Stimulated activated CD8-positive, alpha-beta memory T cell treated with anti-CD3 and anti-CD28 coated beads, Interleukin-15, amount 100 ng/mL, for 1 hour (primary cell): ENCODE data around the gene GPR132.
"Not testable (repeated sequence)": the region's sequence is repeated elsewhere in the genome, so short reads cannot be mapped to it uniquely, and the experiment has no call there.

Experiments used
- DNase-seq: peaks from one replicate; pipeline ENCODE4 v3.0.0-alpha.2; 2020; ENCODE audit warnings: low read depth

Gene GPR132

GRCh38 chr14:105091517-105092170 is 26.4 kb upstream of the GPR132 start:
- DNase-seq = no peak

GRCh38 chr14:105091054-105091516 is 25.9 kb upstream of the GPR132 start:
- DNase-seq = no peak

GRCh38 chr14:105090493-105091053 is 25.3 kb upstream of the GPR132 start:
- peak; percentile 78 for DNase-seq

- no peak for DNase-seq
Measured at GRCh38 chr14:105089746-105090492, 24.7 kb upstream of the GPR132 start.

- DNase-seq = no peak
Measured at GRCh38 chr14:105088812-105089745, 23.8 kb upstream of the GPR132 start.

- no peak for DNase-seq
Measured at GRCh38 chr14:105087963-105088811, 23.0 kb upstream of the GPR132 start.

GRCh38 chr14:105087308-105087962 is 22.2 kb upstream of the GPR132 start:
- DNase-seq = no peak

GRCh38 chr14:105086833-105087307 is 21.6 kb upstream of the GPR132 start:
- DNase-seq = peak; percentile 68

GRCh38 chr14:105085766-105086165 is 20.5 kb upstream of the GPR132 start:
- no peak for DNase-seq

- DNase-seq = no peak
Measured at GRCh38 chr14:105084741-105085571, 19.7 kb upstream of the GPR132 start.

- DNase-seq = no peak
Measured at GRCh38 chr14:105083926-105084685, 18.9 kb upstream of the GPR132 start.

- no peak for DNase-seq
Measured at GRCh38 chr14:105082703-105083102, 17.5 kb upstream of the GPR132 start.

- DNase-seq = not testable (repeated sequence)
Measured at GRCh38 chr14:105081473-105081872, 16.2 kb upstream of the GPR132 start.

- DNase-seq = no peak
Measured at GRCh38 chr14:105080161-105080560, 14.9 kb upstream of the GPR132 start.

- no peak for DNase-seq
Measured at GRCh38 chr14:105078294-105078693, 13.1 kb upstream of the GPR132 start.

GRCh38 chr14:105077649-105077995 is 12.4 kb upstream of the GPR132 start:
- DNase-seq = no peak

- no peak for DNase-seq
Measured at GRCh38 chr14:105076805-105077648, 11.8 kb upstream of the GPR132 start.

GRCh38 chr14:105076296-105076804 is 11.1 kb upstream of the GPR132 start:
- DNase-seq = no peak
